Neural progenitor cell (in vitro differentiated cells): Measurements from ENCODE around the gene GLCE. TPM values are rescaled to one million over a fixed set of nuclear protein-coding genes. Genes with fewer than 3 reads are reported as not detected.
A peak's percentile ranks its signal among the peaks of the same experiment; 100 is the strongest.

Experiments used
- DNase-seq: peaks from one replicate; pipeline ENCODE4 v3.0.0-alpha.2; 2016; ENCODE audit warnings: low spot score
- H2AFZ ChIP-seq: fragments of 200-600 bp; sonication (generic); replicated peaks from 2 replicates; pipeline ENCODE4 v1.6.1; 2016; ENCODE audit warnings: antibody characterized with exemption
- H3F3A ChIP-seq: fragments of 200-600 bp; sonication (generic); 2 replicates; pipeline ENCODE4 v1.6.1; 2016; ENCODE audit warnings: antibody characterized with exemption, low read depth
- H3K27ac ChIP-seq: fragments of 200-600 bp; sonication (generic); 2 replicates; pipeline ENCODE4 v1.5.1; 2016; ENCODE audit warnings: mild to moderate bottlenecking
- H3K27me3 ChIP-seq: fragments of 200-600 bp; sonication (generic); 2 replicates; pipeline ENCODE4 v1.6.1; 2016; ENCODE audit warnings: mild to moderate bottlenecking, moderate library complexity
- H3K36me3 ChIP-seq: fragments of 200-600 bp; sonication (generic); 2 replicates; pipeline ENCODE4 v1.5.1; 2016
- H3K4me1 ChIP-seq: fragments of 200-600 bp; sonication (generic); 2 replicates; pipeline ENCODE4 v1.6.1; 2016; ENCODE audit warnings: mixed run types
- H3K4me2 ChIP-seq: fragments of 200-600 bp; sonication (generic); 2 replicates; pipeline ENCODE4 v1.6.1; 2016
- H3K4me3 ChIP-seq: fragments of 200-600 bp; sonication (generic); 2 replicates; pipeline ENCODE4 v1.5.1; 2016
- H3K79me2 ChIP-seq: fragments of 200-600 bp; sonication (generic); 2 replicates; pipeline ENCODE4 v1.6.1; 2016; ENCODE audit warnings: low read depth
- H3K9ac ChIP-seq: fragments of 200-600 bp; sonication (generic); 2 replicates; pipeline ENCODE4 v1.6.1; 2016
- H3K9me3 ChIP-seq: fragments of 200-600 bp; sonication (generic); 2 replicates; pipeline ENCODE4 v1.5.1; 2016; ENCODE audit warnings: low read depth
- H4K20me1 ChIP-seq: fragments of 200-600 bp; sonication (generic); 2 replicates; pipeline ENCODE4 v1.6.1; 2016; ENCODE audit warnings: low read depth
- H3K27ac Mint-ChIP-seq: 3 replicates; pipeline ENCODE4 v1.8.0; 2021; ENCODE audit warnings: mixed read lengths
- H3K27me3 Mint-ChIP-seq: 2 replicates; pipeline ENCODE4 v1.8.0; 2022; ENCODE audit warnings: low read depth, mild to moderate bottlenecking, inconsistent platforms, moderate library complexity, mixed read lengths; ENCODE audit not compliant: insufficient read depth
- H3K36me3 Mint-ChIP-seq: 3 replicates; pipeline ENCODE4 v1.8.0; 2021; ENCODE audit warnings: mixed read lengths
- H3K4me1 Mint-ChIP-seq: 3 replicates; pipeline ENCODE4 v1.8.0; 2021; ENCODE audit warnings: mixed read lengths
- H3K4me3 Mint-ChIP-seq: 3 replicates; pipeline ENCODE4 v1.8.0; 2021; ENCODE audit warnings: mild to moderate bottlenecking, moderate library complexity, mixed read lengths
- H3K9me3 Mint-ChIP-seq: 3 replicates; pipeline ENCODE4 v1.8.0; 2020; ENCODE audit warnings: mixed read lengths
- CTCF ChIP-seq: fragments of 200-600 bp; sonication (generic); IDR thresholded peaks from 2 replicates; pipeline ENCODE4 v1.5.1; 2017; ENCODE audit warnings: antibody characterized with exemption, mild to moderate bottlenecking
- EZH2 ChIP-seq: fragments of 200-600 bp; sonication (generic); IDR thresholded peaks from 2 replicates; pipeline ENCODE4 v1.6.1; 2017; ENCODE audit warnings: antibody characterized with exemption, mild to moderate bottlenecking, moderate library complexity
- EZH2phosphoT487 ChIP-seq: fragments of 200-600 bp; sonication (generic); IDR thresholded peaks from 2 replicates; pipeline ENCODE4 v1.6.1; 2017; ENCODE audit warnings: antibody characterized with exemption
- total RNA-seq: library from RNA; depleted of rRNA; stranded (reverse); fragments of >200 nt; gene quantifications from 2 replicates; pipeline ENCODE4 v1.2.3, GENCODE V29; 2015; ENCODE audit warnings: low replicate concordance

Gene GLCE
- total RNA-seq, 1 donor from 2014 or later, result 22.7 TPM

- H3K4me3 Mint-ChIP-seq, result no peak overlapping the region
- Histone ChIP-seq H3F3A (no peaks in the 10 kb centered on the region), H3K27me3 (no peaks in the 10 kb centered on the region), H2AFZ (no peak overlapping the region), H3K4me3 (no peak overlapping the region), H3K4me2 (no peak overlapping the region), H3K9ac (no peak overlapping the region), H3K9me3 (no peaks in the 10 kb centered on the region), H3K4me1 (peaks cover 7% of the 10 kb centered on the region), H3K27ac (no peak overlapping the region), H3K79me2 (no peaks in the 10 kb centered on the region), H4K20me1 (no peaks in the 10 kb centered on the region), H3K36me3 (no peaks in the 10 kb centered on the region)
- no peak for DNase-seq
- H3K27me3 Mint-ChIP-seq, result peaks cover 2% of the 10 kb centered on the region
- H3K36me3 Mint-ChIP-seq, result no peaks in the 10 kb centered on the region
- TF ChIP-seq EZH2, result no peak
- no peak for TF ChIP-seq CTCF
- TF ChIP-seq EZH2phosphoT487, result no peak
- no peak overlapping the region for H3K27ac Mint-ChIP-seq
- H3K4me1 Mint-ChIP-seq, result peaks cover 50% of the 10 kb centered on the region
- no peaks in the 10 kb centered on the region for H3K9me3 Mint-ChIP-seq
These were observed 112.5 kb downstream of the GLCE start for GRCh38 chr15:69272891-69273290.

- no peak overlapping the region for H3K4me3 ChIP-seq
- H3K9ac ChIP-seq, result no peak overlapping the region
- no peaks in the 10 kb centered on the region for H3K79me2 ChIP-seq
- Mint-ChIP-seq H3K27me3 (peaks cover 2% of the 10 kb centered on the region), H3K36me3 (no peaks in the 10 kb centered on the region), H3K4me1 (peaks cover 55% of the 10 kb centered on the region), H3K9me3 (no peaks in the 10 kb centered on the region), H3K27ac (no peak overlapping the region), H3K4me3 (no peak overlapping the region)
- H3K27ac ChIP-seq, result no peak overlapping the region
- no peaks in the 10 kb centered on the region for H4K20me1 ChIP-seq
- H2AFZ ChIP-seq, result no peak overlapping the region
- H3F3A ChIP-seq, result no peaks in the 10 kb centered on the region
- TF ChIP-seq CTCF, result no peak
- no peak for TF ChIP-seq EZH2
- TF ChIP-seq EZH2phosphoT487, result no peak
- H3K36me3 ChIP-seq, result no peaks in the 10 kb centered on the region
- no peaks in the 10 kb centered on the region for H3K9me3 ChIP-seq
- H3K27me3 ChIP-seq, result no peaks in the 10 kb centered on the region
- H3K4me1 ChIP-seq, result peaks cover 7% of the 10 kb centered on the region
- no peak overlapping the region for H3K4me2 ChIP-seq
- DNase-seq, result no peak
These were observed 114.7 kb downstream of the GLCE start for GRCh38 chr15:69275074-69275670.

GRCh38 chr15:69275933-69276560, 115.6 kb downstream of the GLCE start:
- Mint-ChIP-seq H3K4me1 (peaks cover 56% of the 10 kb centered on the region), H3K27me3 (peaks cover 2% of the 10 kb centered on the region), H3K4me3 (no peak overlapping the region), H3K36me3 (no peaks in the 10 kb centered on the region), H3K9me3 (no peaks in the 10 kb centered on the region), H3K27ac (peak overlapping the region; percentile 2)
- no peaks in the 10 kb centered on the region for H3K79me2 ChIP-seq
- TF ChIP-seq CTCF, result no peak
- no peak for TF ChIP-seq EZH2
- no peak for TF ChIP-seq EZH2phosphoT487
- H3K36me3 ChIP-seq, result no peaks in the 10 kb centered on the region
- no peaks in the 10 kb centered on the region for H3F3A ChIP-seq
- H3K27me3 ChIP-seq, result no peaks in the 10 kb centered on the region
- peaks cover 7% of the 10 kb centered on the region for H3K4me1 ChIP-seq
- no peak overlapping the region for H2AFZ ChIP-seq
- H3K27ac ChIP-seq, result no peak overlapping the region
- H4K20me1 ChIP-seq, result no peaks in the 10 kb centered on the region
- no peaks in the 10 kb centered on the region for H3K9me3 ChIP-seq
- H3K4me3 ChIP-seq, result no peak overlapping the region
- no peak for DNase-seq
- H3K9ac ChIP-seq, result no peak overlapping the region
- no peak overlapping the region for H3K4me2 ChIP-seq
